DND-41 (cell line): ENCODE results near the gene CDKN1A.

Source experiments
- ATAC-seq: fragments of 200-7000 bp; cut with Tn5 transposase; 3 replicates; pipeline ENCODE4 v1.9.1; 2021; ENCODE audit warnings: low read depth; ENCODE audit not compliant: insufficient read depth
- DNase-seq: peaks from one replicate; pipeline ENCODE4 v3.0.0-alpha.2; 2020
- H2AFZ ChIP-seq: 2 replicates; pipeline ENCODE4 v1.6.0; 2012; ENCODE audit warnings: low read depth, low read length
- H3K27ac ChIP-seq: 2 replicates; pipeline ENCODE4 v1.5.1; 2012; ENCODE audit warnings: low read length, inconsistent platforms
- H3K27me3 ChIP-seq: fragments of 200-600 bp; sonication (generic); 2 replicates; pipeline ENCODE4 v1.6.0; 2012; ENCODE audit warnings: low read length, mild to moderate bottlenecking, inconsistent platforms; ENCODE audit not compliant: insufficient read depth, poor library complexity
- H3K36me3 ChIP-seq: 2 replicates; pipeline ENCODE4 v1.5.1; 2012; ENCODE audit warnings: low read length, inconsistent platforms; ENCODE audit not compliant: insufficient read depth
- H3K4me1 ChIP-seq: 2 replicates; pipeline ENCODE4 v1.5.1; 2012; ENCODE audit warnings: mild to moderate bottlenecking, low read length; ENCODE audit not compliant: insufficient read depth
- H3K4me2 ChIP-seq: 2 replicates; pipeline ENCODE4 v1.6.0; 2012; ENCODE audit warnings: mild to moderate bottlenecking, moderate library complexity, low read length, inconsistent platforms; ENCODE audit not compliant: insufficient read depth
- H3K4me3 ChIP-seq, 2 experiments: fragments of 200-600 bp in 1 of 2; shearing (Covaris generic) in 1 of 2; 2 replicates each; pipeline ENCODE4 v1.5.1; 2012 to 2016; ENCODE audit warnings: inconsistent platforms in 2 of 2, low read length in 2 of 2, mild to moderate bottlenecking in 2 of 2, low read depth in 1 of 2, moderate library complexity in 1 of 2
- H3K79me2 ChIP-seq: 2 replicates; pipeline ENCODE4 v1.6.0; 2012; ENCODE audit warnings: low read length, inconsistent platforms; ENCODE audit not compliant: insufficient read depth
- H3K9ac ChIP-seq: 2 replicates; pipeline ENCODE4 v1.6.0; 2012; ENCODE audit warnings: low read depth, mild to moderate bottlenecking, inconsistent platforms, low read length, moderate library complexity
- H3K9me3 ChIP-seq: 2 replicates; pipeline ENCODE4 v1.5.1; 2012; ENCODE audit warnings: low read length, moderate library complexity, mild to moderate bottlenecking, inconsistent platforms; ENCODE audit not compliant: insufficient read depth, severe bottlenecking
- H4K20me1 ChIP-seq: 2 replicates; pipeline ENCODE4 v1.6.0; 2012; ENCODE audit warnings: low read length; ENCODE audit not compliant: insufficient read depth
- EZH2 ChIP-seq: IDR thresholded peaks from 3 replicates; pipeline ENCODE4 v1.6.1; 2012; ENCODE audit warnings: borderline replicate concordance, low read depth, mild to moderate bottlenecking, moderate library complexity, low read length, inconsistent platforms; ENCODE audit not compliant: severe bottlenecking
- TF ChIP-seq, protein P1 (sequence below): IDR thresholded peaks from 2 replicates; pipeline ENCODE4 v1.5.1; 2012; ENCODE audit warnings: borderline replicate concordance, low read length, moderate library complexity, mild to moderate bottlenecking; ENCODE audit not compliant: poor library complexity, severe bottlenecking; ENCODE audit errors: extremely low read depth

Gene CDKN1A

DNA sequence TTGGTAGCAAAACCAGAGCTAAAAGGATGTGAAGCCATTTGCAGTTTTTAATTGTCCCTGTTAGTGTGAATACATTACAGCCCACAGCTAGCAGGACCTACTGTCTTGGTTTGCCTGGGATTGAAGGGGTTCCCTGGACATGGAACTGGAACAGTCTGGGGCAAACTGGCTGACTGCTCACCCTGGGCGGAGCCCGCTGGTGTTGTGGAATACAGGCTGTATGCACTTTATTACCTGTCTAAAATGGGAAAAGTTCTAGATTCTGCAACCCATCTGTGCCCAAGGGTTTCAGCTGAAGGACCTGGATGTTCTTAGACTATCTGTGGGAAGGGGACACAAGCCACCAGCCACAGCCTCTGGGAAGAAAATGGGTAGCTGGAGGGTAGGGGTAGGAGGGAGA lies 12.2 kb upstream of the CDKN1A start:
- H3K79me2 ChIP-seq, result no peaks in the 10 kb centered on the region
- TF ChIP-seq EZH2, result no peak
- TF ChIP-seq, protein P1, sequence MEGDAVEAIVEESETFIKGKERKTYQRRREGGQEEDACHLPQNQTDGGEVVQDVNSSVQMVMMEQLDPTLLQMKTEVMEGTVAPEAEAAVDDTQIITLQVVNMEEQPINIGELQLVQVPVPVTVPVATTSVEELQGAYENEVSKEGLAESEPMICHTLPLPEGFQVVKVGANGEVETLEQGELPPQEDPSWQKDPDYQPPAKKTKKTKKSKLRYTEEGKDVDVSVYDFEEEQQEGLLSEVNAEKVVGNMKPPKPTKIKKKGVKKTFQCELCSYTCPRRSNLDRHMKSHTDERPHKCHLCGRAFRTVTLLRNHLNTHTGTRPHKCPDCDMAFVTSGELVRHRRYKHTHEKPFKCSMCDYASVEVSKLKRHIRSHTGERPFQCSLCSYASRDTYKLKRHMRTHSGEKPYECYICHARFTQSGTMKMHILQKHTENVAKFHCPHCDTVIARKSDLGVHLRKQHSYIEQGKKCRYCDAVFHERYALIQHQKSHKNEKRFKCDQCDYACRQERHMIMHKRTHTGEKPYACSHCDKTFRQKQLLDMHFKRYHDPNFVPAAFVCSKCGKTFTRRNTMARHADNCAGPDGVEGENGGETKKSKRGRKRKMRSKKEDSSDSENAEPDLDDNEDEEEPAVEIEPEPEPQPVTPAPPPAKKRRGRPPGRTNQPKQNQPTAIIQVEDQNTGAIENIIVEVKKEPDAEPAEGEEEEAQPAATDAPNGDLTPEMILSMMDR, result no peak
- H4K20me1 ChIP-seq, result no peaks in the 10 kb centered on the region
- no peak overlapping the region for H2AFZ ChIP-seq
- H3K27ac ChIP-seq, result no peak overlapping the region
- no peaks in the 10 kb centered on the region for H3K36me3 ChIP-seq
- no peak for ATAC-seq
- no peak overlapping the region for H3K4me3 ChIP-seq
- no peaks in the 10 kb centered on the region for H3K4me1 ChIP-seq
- H3K9ac ChIP-seq, result no peak overlapping the region
- no peak overlapping the region for H3K4me2 ChIP-seq
- no peak for DNase-seq
- H3K27me3 ChIP-seq, result no peaks in the 10 kb centered on the region
- no peaks in the 10 kb centered on the region for H3K9me3 ChIP-seq

DNA sequence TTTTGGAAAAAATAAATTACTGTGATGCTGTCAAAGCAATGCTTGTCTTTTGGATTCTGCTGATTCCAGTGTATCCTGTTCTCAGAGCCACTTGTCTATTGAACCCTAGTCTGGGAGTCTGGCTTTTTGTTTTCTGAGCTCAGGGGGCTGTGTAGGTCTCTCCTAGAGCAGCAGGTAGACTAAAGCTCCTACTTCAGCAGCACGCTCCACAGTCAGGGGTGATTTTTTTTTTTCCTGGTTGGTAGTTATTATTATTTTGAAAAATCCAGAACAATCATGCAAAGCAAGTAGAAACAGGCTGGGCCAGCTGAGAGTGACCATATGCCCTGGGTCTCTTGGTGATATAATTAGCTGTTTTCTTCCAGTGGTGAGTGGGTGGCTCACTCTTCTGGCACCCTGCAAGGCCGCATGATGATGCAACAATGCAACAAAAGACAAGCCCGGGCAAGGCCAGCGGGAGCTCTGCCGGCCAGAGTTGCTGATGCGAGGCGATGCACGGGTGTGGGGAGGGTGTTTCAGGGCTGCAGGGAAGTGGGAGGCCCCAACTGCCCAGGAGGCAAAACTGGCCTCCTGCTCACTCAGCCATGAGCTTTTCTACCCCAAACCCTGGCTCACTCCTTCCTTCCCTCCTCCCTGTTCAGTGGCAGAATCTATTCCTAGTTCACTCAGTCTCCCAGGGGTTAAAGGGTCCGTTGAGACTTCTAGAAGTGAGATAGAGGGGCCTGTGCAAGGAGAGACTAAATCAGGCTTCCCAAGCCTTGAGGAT lies 11.5 kb upstream of the CDKN1A start:
- H2AFZ ChIP-seq, result no peak overlapping the region
- no peak overlapping the region for H3K27ac ChIP-seq

DNA sequence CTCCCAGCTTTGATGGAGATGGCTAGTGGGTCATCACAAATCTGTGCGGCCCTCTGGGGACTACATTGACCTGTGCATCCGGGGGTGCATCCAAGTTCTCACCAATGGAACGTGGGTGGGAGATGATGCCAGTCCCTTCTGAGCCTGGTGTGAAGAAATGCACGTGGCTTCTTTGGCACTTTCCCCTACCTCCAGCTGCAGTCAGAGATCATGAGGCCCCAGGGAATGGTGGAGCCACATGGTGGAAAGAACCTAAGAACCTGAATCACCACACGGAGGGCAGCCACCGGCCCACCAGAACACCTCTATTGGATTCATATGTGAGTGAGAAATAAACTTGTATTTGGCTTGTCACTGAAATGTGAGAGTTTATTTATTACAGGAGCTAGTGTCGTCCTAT lies 9.9 kb upstream of the CDKN1A start:
- H3K9me3 ChIP-seq, result no peaks in the 10 kb centered on the region
- H3K27me3 ChIP-seq, result no peaks in the 10 kb centered on the region
- H2AFZ ChIP-seq, result no peak overlapping the region
- H3K36me3 ChIP-seq, result no peaks in the 10 kb centered on the region
- ATAC-seq, result no peak
- H3K27ac ChIP-seq, result no peak overlapping the region
- H3K79me2 ChIP-seq, result no peaks in the 10 kb centered on the region
- no peak for DNase-seq
- TF ChIP-seq, protein P1, result no peak
- no peak for TF ChIP-seq EZH2
- H3K4me3 ChIP-seq, result no peak overlapping the region
- H3K4me2 ChIP-seq, result no peak overlapping the region
- no peak overlapping the region for H3K9ac ChIP-seq
- no peaks in the 10 kb centered on the region for H3K4me1 ChIP-seq
- no peaks in the 10 kb centered on the region for H4K20me1 ChIP-seq

More for the DNA sequence above, 11.5 kb upstream of the CDKN1A start:
- ATAC-seq (no peak), DNase-seq (no peak)
- Histone ChIP-seq H3K9ac (no peak overlapping the region), H3K4me1 (no peaks in the 10 kb centered on the region), H3K27me3 (no peaks in the 10 kb centered on the region), H3K4me3 (no peak overlapping the region), H3K4me2 (no peak overlapping the region), H4K20me1 (no peaks in the 10 kb centered on the region), H3K79me2 (no peaks in the 10 kb centered on the region), H3K9me3 (no peaks in the 10 kb centered on the region), H3K36me3 (no peaks in the 10 kb centered on the region)
- TF ChIP-seq, protein P1, result no peak
- no peak for TF ChIP-seq EZH2
